Activated naive CD4-positive, alpha-beta T cell treated with anti-CD3 and anti-CD28 coated beads, Interleukin-2, amount 50 U/mL, for 24 hours (primary cell): ENCODE results near the gene ANXA8.

ENCODE experiments used
- H3K27ac Mint-ChIP-seq: one replicate; pipeline ENCODE4 v1.8.0; 2021; ENCODE audit warnings: mild to moderate bottlenecking, mixed read lengths
- H3K27me3 Mint-ChIP-seq: one replicate; pipeline ENCODE4 v1.8.0; 2021; ENCODE audit warnings: mixed read lengths
- H3K36me3 Mint-ChIP-seq: one replicate; pipeline ENCODE4 v1.8.0; 2021; ENCODE audit warnings: mixed read lengths
- H3K4me1 Mint-ChIP-seq: one replicate; pipeline ENCODE4 v1.8.0; 2021; ENCODE audit warnings: mixed read lengths
- H3K4me3 Mint-ChIP-seq: one replicate; pipeline ENCODE4 v1.8.0; 2021; ENCODE audit warnings: mild to moderate bottlenecking, mixed read lengths
- H3K9me3 Mint-ChIP-seq: one replicate; pipeline ENCODE4 v1.8.0; 2021; ENCODE audit warnings: mixed read lengths

ANXA8 gene

GRCh38 chr10:47441938-47442337 is 42.0 kb downstream of the ANXA8 start:
- Mint-ChIP-seq H3K36me3 (peaks cover 7% of the 10 kb centered on the region), H3K27ac (no peak overlapping the region), H3K4me1 (no peaks in the 10 kb centered on the region), H3K27me3 (peaks cover 20% of the 10 kb centered on the region), H3K4me3 (no peak overlapping the region), H3K9me3 (peaks cover 9% of the 10 kb centered on the region)

- H3K36me3 Mint-ChIP-seq = peaks cover 5% of the 10 kb centered on the region
- H3K27me3 Mint-ChIP-seq = peaks cover 22% of the 10 kb centered on the region
- H3K4me3 Mint-ChIP-seq = no peak overlapping the region
- no peaks in the 10 kb centered on the region for H3K4me1 Mint-ChIP-seq
- no peak overlapping the region for H3K27ac Mint-ChIP-seq
- peaks cover 1% of the 10 kb centered on the region for H3K9me3 Mint-ChIP-seq
These were observed 43.7 kb downstream of the ANXA8 start for GRCh38 chr10:47440207-47440606.

- peaks cover 4% of the 10 kb centered on the region for H3K36me3 Mint-ChIP-seq
- peaks cover 26% of the 10 kb centered on the region for H3K27me3 Mint-ChIP-seq
- H3K4me3 Mint-ChIP-seq = no peak overlapping the region
- no peak overlapping the region for H3K27ac Mint-ChIP-seq
- no peaks in the 10 kb centered on the region for H3K9me3 Mint-ChIP-seq
- no peaks in the 10 kb centered on the region for H3K4me1 Mint-ChIP-seq
These were observed 44.9 kb downstream of the ANXA8 start for GRCh38 chr10:47438857-47439474.

- no peaks in the 10 kb centered on the region for H3K9me3 Mint-ChIP-seq
- peaks cover 16% of the 10 kb centered on the region for H3K27me3 Mint-ChIP-seq
- no peaks in the 10 kb centered on the region for H3K4me1 Mint-ChIP-seq
- peaks cover 2% of the 10 kb centered on the region for H3K36me3 Mint-ChIP-seq
- H3K4me3 Mint-ChIP-seq = no peak overlapping the region
- H3K27ac Mint-ChIP-seq = no peak overlapping the region
These were observed 48.8 kb downstream of the ANXA8 start for GRCh38 chr10:47435081-47435480.

- H3K4me1 Mint-ChIP-seq = no peaks in the 10 kb centered on the region
- H3K4me3 Mint-ChIP-seq = no peak overlapping the region
- no peaks in the 10 kb centered on the region for H3K9me3 Mint-ChIP-seq
- no peaks in the 10 kb centered on the region for H3K36me3 Mint-ChIP-seq
- H3K27ac Mint-ChIP-seq = no peak overlapping the region
- H3K27me3 Mint-ChIP-seq = peaks cover 2% of the 10 kb centered on the region
These were observed 58.0 kb downstream of the ANXA8 start for GRCh38 chr10:47425813-47426419.

- Mint-ChIP-seq H3K36me3 (no peaks in the 10 kb centered on the region), H3K4me3 (no peak overlapping the region), H3K4me1 (no peaks in the 10 kb centered on the region)
These were observed 59.7 kb downstream of the ANXA8 start for GRCh38 chr10:47424231-47424630.

GRCh38 chr10:47423476-47423875 is 60.4 kb downstream of the ANXA8 start:
- Mint-ChIP-seq H3K9me3 (no peaks in the 10 kb centered on the region), H3K27me3 (no peaks in the 10 kb centered on the region), H3K4me3 (no peak overlapping the region), H3K36me3 (no peaks in the 10 kb centered on the region), H3K27ac (no peak overlapping the region), H3K4me1 (no peaks in the 10 kb centered on the region)

More at GRCh38 chr10:47424231-47424630, 59.7 kb downstream of the ANXA8 start:
- Mint-ChIP-seq H3K27me3 (no peaks in the 10 kb centered on the region), H3K27ac (no peak overlapping the region), H3K9me3 (no peaks in the 10 kb centered on the region)

- no peak overlapping the region for H3K4me3 Mint-ChIP-seq
- H3K27ac Mint-ChIP-seq = no peak overlapping the region
- no peaks in the 10 kb centered on the region for H3K4me1 Mint-ChIP-seq
- H3K9me3 Mint-ChIP-seq = no peaks in the 10 kb centered on the region
- H3K27me3 Mint-ChIP-seq = no peaks in the 10 kb centered on the region
- no peaks in the 10 kb centered on the region for H3K36me3 Mint-ChIP-seq
These were observed 62.6 kb downstream of the ANXA8 start for GRCh38 chr10:47421057-47421952.

GRCh38 chr10:47420305-47421056 is 63.4 kb downstream of the ANXA8 start:
- Mint-ChIP-seq H3K4me1 (no peaks in the 10 kb centered on the region), H3K27ac (no peak overlapping the region), H3K36me3 (no peaks in the 10 kb centered on the region), H3K9me3 (no peaks in the 10 kb centered on the region), H3K4me3 (no peak overlapping the region), H3K27me3 (no peaks in the 10 kb centered on the region)

GRCh38 chr10:47419421-47419820 is 64.5 kb downstream of the ANXA8 start:
- Mint-ChIP-seq H3K36me3 (no peaks in the 10 kb centered on the region), H3K4me1 (no peaks in the 10 kb centered on the region)

GRCh38 chr10:47418966-47419365 is 64.9 kb downstream of the ANXA8 start:
- Mint-ChIP-seq H3K36me3 (no peaks in the 10 kb centered on the region), H3K27ac (no peak overlapping the region), H3K4me3 (no peak overlapping the region), H3K4me1 (no peaks in the 10 kb centered on the region), H3K27me3 (no peaks in the 10 kb centered on the region), H3K9me3 (no peaks in the 10 kb centered on the region)

More at GRCh38 chr10:47419421-47419820, 64.5 kb downstream of the ANXA8 start:
- Mint-ChIP-seq H3K9me3 (no peaks in the 10 kb centered on the region), H3K4me3 (no peak overlapping the region), H3K27ac (no peak overlapping the region), H3K27me3 (no peaks in the 10 kb centered on the region)

GRCh38 chr10:47418321-47418720 is 65.6 kb downstream of the ANXA8 start:
- Mint-ChIP-seq H3K27me3 (no peaks in the 10 kb centered on the region), H3K4me3 (no peak overlapping the region), H3K4me1 (no peaks in the 10 kb centered on the region), H3K27ac (no peak overlapping the region), H3K36me3 (no peaks in the 10 kb centered on the region), H3K9me3 (no peaks in the 10 kb centered on the region)
